Stimulated activated CD8-positive, alpha-beta memory T cell treated with anti-CD3 and anti-CD28 coated beads, Interleukin-4, amount 100 ng/mL, for 24 hours (primary cell): ENCODE measurements around the gene EMP1.

ENCODE experiments used
- DNase-seq: peaks from one replicate; pipeline ENCODE4 v3.0.0-alpha.2; 2020; ENCODE audit warnings: low read depth

EMP1 gene

GRCh38 chr12:13196130-13196921 is at the start of gene EMP1:
TSS of gene EMP1 (plus strand) at chr12:13196726. CDS start at chr12:13211511, 14,785 bp downstream.
- peak; percentile 53 for DNase-seq

DNA sequence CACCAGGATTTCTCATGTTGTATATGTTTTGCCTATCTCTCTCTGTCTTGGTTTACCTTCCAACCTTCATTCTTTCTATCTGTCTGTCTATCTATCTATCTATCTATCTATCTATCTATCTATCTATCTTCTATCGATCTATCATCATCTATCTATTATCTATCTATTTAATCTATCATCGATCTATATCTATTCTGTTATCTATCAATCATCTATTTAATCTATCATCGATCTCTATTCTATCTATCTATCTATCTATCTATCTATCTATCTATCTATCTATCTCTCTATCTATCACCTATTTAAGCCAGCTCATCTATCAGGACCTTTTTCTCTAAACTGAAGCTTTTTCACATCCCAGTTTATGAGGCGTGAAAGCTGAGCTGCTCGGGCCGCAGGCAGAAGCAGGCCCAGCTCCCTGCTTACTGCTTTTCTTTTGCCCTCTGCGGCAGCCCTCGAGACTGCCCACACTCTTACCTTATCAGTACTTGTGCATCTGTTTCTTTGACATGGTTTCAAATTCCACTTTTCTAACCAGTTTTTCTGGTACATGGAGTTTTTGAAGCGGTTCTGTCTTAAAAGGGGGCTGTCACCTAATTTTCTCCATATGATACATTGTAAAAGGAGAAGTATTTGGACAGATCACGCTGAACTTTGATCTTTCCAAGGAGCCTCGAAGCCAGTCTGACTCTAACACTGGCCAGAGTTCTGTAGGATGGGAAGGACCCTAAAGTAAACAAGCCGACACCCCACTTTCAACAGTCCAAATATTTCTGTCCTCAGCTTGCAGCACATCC is 48.6 kb upstream of the EMP1 start:
- DNase-seq: no peak

DNA sequence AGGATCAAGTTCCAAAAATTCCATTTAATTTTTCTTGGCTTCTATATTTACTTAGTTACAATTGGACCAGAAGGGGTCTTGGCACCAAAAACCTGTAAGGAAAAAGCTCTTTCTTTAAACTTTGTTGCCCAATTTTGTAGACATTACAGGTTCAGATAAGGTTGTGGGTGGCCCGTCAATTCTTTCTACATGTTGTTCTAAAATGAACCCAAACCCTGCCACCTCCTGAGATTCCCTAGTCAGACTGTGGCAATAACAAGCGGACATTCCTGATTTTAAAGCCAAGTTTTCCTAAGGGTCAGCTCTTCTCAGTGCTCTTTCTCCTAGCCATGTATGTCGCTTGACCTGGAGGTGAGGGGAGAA is 48.1 kb upstream of the EMP1 start:
- no peak for DNase-seq

GRCh38 chr12:13149411-13149810 is 47.1 kb upstream of the EMP1 start:
- no peak for DNase-seq

DNA sequence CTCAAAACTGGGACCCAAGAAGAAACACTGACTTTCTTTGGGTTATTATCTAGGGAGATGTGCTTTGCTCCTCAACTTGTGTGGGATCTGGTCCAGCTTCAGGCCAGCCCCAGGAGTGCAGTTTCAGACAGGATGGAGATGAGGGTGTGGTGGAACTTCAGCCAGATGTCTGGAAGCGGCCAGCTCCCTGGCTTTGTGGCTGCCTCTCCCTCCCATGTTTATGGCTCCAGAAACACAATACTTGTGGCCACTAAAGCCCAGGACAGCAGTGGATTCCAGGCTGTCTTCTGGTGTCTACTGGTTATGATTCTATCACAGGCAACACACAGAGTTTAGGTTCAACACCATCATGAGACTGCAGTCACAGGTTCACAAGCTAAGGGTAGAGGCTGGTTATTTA is 44.2 kb upstream of the EMP1 start:
- DNase-seq: no peak

DNA sequence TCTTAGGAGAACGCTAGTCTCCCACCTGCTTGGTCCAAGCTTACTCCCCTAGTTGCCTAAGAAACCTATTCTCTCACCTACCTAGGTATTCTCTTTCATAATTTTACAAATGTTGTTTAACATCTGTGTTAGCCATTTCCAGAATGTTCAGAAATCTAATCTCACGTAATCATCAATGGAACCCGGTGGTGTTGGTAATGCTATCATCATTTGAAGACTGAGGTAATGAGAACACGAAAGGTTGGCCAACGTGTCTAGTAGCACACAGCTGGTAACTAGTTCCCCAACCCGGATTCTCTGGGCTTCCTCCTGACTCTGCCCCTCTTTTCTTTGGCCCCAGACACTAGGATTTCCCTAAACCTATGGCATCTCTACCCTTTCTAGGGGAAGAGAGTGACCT is 43.8 kb upstream of the EMP1 start:
- no peak for DNase-seq

- DNase-seq: no peak
Observed at GRCh38 chr12:13153180-13153579, 43.3 kb upstream of the EMP1 start.

DNA sequence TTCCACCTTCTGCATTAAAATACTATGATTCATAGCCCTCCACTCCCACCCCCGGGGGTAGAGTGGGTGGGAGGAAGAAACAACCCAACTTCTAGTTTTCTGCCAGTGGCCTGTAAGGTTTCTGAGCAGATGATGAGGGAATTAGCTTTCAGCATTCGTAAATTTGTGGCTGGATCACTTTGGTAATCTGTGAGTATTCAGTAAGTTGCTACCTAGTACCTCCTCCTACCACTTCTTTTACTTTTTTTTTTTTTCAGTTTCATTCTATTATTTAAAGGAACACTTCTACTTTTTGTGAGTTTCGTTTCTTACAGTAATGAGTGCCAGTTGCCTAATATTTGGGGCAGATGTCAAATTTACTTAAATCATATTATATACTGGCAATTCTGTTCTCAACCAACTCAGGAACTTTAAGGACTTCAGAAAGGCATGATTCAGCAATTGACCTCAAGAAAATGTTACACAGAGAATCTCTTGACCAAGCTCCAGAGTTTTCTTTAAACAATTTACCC is 42.4 kb upstream of the EMP1 start:
- DNase-seq: no peak

- no peak for DNase-seq
Observed at GRCh38 chr12:13154831-13155230, 41.7 kb upstream of the EMP1 start.

DNA sequence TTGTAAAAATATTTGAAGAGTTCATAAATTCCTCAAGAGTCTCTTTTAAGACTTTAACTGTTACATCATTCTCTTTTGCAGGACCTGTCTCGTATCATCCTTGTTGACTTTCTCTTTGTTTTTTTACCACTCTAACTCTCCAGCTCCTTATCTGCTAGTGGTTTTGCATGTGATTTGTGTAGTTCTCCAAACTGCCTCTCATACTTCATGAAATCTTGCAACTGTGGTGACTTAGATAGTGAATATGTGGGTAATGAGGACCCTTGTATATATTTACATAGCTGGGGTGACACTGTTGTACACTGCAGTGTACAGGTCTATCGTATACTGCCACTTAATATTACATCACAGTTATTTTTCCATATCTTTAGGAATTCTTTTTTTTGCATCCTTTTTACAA is 40.2 kb upstream of the EMP1 start:
- DNase-seq: no peak

DNA sequence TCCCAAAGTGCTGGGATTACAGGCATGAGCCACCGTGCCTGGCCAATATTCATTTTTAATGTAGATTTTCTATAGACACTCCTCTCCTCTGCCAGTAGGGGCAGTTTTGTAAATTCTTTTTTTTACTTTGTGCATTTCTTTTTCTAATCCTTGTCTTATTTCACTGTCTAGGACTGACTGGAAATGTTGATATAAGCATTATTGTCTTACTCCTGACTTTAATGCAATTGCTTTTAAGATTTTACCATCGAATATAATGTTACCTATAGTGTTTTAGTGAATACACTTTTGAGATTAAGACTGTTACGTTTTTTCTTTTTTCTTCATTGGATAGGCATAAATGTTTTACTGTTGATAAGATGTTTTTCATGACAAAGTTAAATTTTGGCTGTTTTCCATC is 35.4 kb upstream of the EMP1 start:
- DNase-seq: no peak

- DNase-seq: no peak
Observed at GRCh38 chr12:13162904-13163303, 33.6 kb upstream of the EMP1 start.

DNA sequence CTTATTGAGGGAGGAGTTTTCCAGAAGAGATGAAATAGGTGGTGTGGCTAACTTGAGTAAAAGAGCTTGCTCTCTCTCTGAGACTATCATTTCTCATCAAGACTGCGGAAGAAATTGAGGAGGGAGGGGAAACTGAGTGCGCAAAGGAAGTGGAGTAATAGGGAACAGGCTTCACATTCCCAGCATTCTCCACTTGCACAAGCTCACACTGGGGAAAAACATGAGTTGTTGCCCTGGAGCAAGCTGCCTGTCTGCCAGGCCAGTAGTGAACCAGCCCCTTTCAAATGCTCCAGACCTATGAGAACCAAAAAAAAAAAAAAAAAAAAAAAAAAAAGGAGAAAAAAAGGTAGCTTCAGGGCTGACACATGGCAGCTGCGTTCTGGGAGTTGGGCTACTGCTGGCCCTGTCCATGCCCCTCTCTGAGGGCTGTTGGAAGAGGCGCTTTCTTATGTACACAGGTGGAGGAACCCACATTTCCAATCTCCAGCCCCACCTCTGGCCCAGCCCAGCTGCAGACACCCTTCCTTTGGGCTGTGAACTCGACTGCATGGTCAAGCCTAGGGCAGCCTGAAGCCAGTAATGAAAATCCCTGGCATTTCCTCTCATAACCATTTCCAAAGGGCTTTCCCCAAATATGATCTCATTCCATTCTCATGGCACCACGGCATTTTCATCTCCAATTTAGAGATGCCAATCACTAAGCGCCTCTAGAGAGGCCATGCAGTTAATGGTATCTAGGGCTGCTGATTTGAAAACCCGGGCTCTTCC is 32.5 kb upstream of the EMP1 start:
- DNase-seq: no peak

DNA sequence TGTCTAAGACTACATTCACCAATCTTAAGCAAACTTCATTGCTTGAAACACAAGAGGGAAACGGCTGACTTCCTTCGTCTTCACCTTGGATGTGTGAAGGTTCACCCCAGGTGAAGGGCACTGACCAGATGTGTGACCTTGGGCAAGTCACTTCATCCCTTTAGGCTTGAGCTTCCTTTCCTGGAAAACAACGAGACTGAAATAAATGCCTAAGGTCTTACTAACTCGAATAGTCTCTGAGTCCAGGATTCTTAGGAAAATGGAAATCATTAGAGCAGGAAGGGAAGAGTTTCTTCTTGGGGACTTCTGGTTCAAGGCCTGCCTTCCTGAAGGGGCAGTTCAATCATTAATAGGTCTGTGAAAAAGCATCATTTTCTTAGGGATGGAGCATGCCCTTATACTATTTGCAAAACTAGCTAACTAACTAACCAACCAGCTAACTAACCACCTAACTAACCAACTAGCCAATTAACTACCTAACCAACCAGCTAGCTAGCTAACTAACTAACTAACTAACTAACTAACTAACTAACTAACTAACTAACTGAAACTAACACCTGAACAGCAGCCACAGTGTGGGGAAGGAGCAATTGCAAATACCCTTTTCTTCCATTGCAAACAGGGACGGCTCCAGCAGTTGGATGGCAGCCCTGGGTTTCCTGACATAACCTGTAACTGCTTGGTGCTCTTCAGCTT is 31.5 kb upstream of the EMP1 start:
- no peak for DNase-seq

- peak; percentile 60 for DNase-seq
Observed at GRCh38 chr12:13165617-13166041, 30.9 kb upstream of the EMP1 start.

DNA sequence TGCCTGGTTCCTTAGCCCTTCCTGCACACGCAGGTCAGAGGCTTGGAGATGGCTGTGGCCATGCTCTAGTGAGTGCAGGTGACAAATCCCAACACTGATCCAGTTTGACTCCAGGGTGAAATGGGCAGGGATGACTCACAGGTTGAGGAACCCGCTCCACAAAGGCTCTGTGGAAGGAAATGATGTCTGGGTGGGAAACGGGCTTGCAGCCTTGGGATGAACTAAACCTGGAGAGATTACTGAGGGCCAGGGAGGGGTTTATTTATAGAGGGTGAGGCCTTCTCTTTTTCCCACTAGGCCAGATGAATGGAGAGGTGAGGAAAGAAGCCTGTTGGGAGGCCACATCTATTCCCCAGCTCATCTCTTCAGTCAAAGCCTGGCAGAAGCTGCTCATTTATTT is 29.3 kb upstream of the EMP1 start:
- no peak for DNase-seq

GRCh38 chr12:13167906-13168305 is 28.6 kb upstream of the EMP1 start:
- no peak for DNase-seq

DNA sequence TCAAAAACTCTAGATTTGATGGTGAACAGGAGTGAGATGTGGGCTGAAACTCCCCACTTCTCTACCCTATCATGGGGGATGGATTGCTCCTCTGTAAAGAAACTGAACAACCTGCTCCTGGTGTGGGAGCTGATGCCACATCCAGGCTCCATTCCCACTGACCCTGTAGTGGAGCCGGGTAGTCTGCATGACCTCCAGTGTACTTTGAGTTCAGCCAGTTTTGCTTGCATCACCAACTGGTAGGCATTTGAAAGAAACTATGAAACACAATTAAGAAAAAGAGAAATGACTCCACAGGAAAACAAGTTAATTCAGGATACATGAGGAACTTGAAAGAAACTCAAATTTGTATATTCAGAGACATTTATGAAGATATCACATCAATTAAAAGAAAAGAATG is 27.3 kb upstream of the EMP1 start:
- no peak for DNase-seq

- no peak for DNase-seq
Observed at GRCh38 chr12:13170892-13171490, 25.5 kb upstream of the EMP1 start.

GRCh38 chr12:13171921-13172859 is 24.3 kb upstream of the EMP1 start:
- DNase-seq: no peak
